ENCODE results near the gene TM4SF4.

DNA sequence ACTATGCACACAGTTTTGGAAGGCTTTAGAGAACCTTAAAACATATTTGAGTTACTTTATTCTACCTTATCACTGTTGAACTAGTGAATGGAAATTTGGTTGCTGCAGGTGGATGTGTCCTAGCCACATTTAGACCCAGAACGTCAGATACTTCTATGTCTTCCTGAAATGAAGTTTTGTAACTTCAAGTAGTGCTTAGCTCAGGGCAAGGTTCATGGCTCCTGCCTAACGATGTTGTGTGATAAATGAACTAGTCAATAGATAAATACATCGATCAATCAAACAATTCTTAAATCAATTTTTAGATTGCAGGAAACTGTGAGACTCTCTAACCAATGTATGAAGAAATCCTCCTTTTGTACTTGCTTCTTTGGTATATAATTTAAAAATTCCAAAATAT is 37.2 kb upstream of the TM4SF4 start:
- no peak for TF ChIP-seq POLR2A (IDR thresholded peaks at IDR 0.05; ENCODE audit: control extremely low read depth in 1 of 2, low read depth in 2 of 2, low read length in 2 of 2)
- TF ChIP-seq, protein P1, sequence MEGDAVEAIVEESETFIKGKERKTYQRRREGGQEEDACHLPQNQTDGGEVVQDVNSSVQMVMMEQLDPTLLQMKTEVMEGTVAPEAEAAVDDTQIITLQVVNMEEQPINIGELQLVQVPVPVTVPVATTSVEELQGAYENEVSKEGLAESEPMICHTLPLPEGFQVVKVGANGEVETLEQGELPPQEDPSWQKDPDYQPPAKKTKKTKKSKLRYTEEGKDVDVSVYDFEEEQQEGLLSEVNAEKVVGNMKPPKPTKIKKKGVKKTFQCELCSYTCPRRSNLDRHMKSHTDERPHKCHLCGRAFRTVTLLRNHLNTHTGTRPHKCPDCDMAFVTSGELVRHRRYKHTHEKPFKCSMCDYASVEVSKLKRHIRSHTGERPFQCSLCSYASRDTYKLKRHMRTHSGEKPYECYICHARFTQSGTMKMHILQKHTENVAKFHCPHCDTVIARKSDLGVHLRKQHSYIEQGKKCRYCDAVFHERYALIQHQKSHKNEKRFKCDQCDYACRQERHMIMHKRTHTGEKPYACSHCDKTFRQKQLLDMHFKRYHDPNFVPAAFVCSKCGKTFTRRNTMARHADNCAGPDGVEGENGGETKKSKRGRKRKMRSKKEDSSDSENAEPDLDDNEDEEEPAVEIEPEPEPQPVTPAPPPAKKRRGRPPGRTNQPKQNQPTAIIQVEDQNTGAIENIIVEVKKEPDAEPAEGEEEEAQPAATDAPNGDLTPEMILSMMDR (IDR thresholded peaks at IDR 0.05; ENCODE audit: control extremely low read depth in 1 of 3, insufficient read depth in 1 of 3, low read depth in 1 of 3, low read length in 3 of 3), result no peak

All from H1 (cell line).